GM21367 (cell line): Measurements from ENCODE around the gene MSI1.
"Not testable (repeated sequence)": the region's sequence is repeated elsewhere in the genome, so short reads cannot be mapped to it uniquely, and the experiment has no call there.

Experiments
- ATAC-seq: cut with Tn5 transposase; IDR thresholded peaks from one replicate; pipeline ENCODE4 v1.9.1; 2021; ENCODE audit not compliant: unreplicated experiment

The MSI1 gene

GRCh38 chr12:120357104-120357503 lies 11.9 kb downstream of the MSI1 start:
- ATAC-seq = no peak

- no peak for ATAC-seq
Observed at GRCh38 chr12:120356567-120357030, 12.4 kb downstream of the MSI1 start.

- no peak for ATAC-seq
Observed at GRCh38 chr12:120353556-120354317, 15.2 kb downstream of the MSI1 start.

GRCh38 chr12:120353136-120353535 lies 15.8 kb downstream of the MSI1 start:
- ATAC-seq = no peak

GRCh38 chr12:120352117-120352516 lies 16.8 kb downstream of the MSI1 start:
- ATAC-seq = no peak

- no peak for ATAC-seq
Observed at GRCh38 chr12:120350576-120351350, 18.2 kb downstream of the MSI1 start.

GRCh38 chr12:120347766-120348165 lies 21.2 kb downstream of the MSI1 start:
- no peak for ATAC-seq

- ATAC-seq = no peak
Observed at GRCh38 chr12:120346681-120347080, 22.3 kb downstream of the MSI1 start.

GRCh38 chr12:120346031-120346430 lies 22.9 kb downstream of the MSI1 start:
- ATAC-seq = no peak

- no peak for ATAC-seq
Observed at GRCh38 chr12:120343692-120344091, 25.3 kb downstream of the MSI1 start.

GRCh38 chr12:120343039-120343537 lies 25.9 kb downstream of the MSI1 start:
- ATAC-seq = no peak

- no peak for ATAC-seq
Observed at GRCh38 chr12:120342175-120343038, 26.6 kb downstream of the MSI1 start.

GRCh38 chr12:120339256-120339655 lies 29.7 kb downstream of the MSI1 start:
- ATAC-seq = no peak

GRCh38 chr12:120337730-120338129 lies 31.2 kb downstream of the MSI1 start:
- no peak for ATAC-seq

- ATAC-seq = not testable (repeated sequence)
Observed at GRCh38 chr12:120336392-120336791, 32.6 kb downstream of the MSI1 start.

- not testable (repeated sequence) for ATAC-seq
Observed at GRCh38 chr12:120335447-120335846, 33.5 kb downstream of the MSI1 start.

GRCh38 chr12:120332523-120332922 lies 36.4 kb downstream of the MSI1 start:
- no peak for ATAC-seq

GRCh38 chr12:120332041-120332440 lies 36.9 kb downstream of the MSI1 start:
- ATAC-seq = no peak

GRCh38 chr12:120331390-120331789 lies 37.6 kb downstream of the MSI1 start:
- no peak for ATAC-seq

GRCh38 chr12:120328228-120328627 lies 40.7 kb downstream of the MSI1 start:
- no peak for ATAC-seq

GRCh38 chr12:120327593-120327992 lies 41.4 kb downstream of the MSI1 start, which contains the start of gene PLA2G1B:
Gene PLA2G1B (minus strand): TSS chr12:120327779. CDS start chr12:120327753, 26 bp downstream.
- ATAC-seq = no peak
